ENCODE measurements around the gene KLF11.

DNA sequence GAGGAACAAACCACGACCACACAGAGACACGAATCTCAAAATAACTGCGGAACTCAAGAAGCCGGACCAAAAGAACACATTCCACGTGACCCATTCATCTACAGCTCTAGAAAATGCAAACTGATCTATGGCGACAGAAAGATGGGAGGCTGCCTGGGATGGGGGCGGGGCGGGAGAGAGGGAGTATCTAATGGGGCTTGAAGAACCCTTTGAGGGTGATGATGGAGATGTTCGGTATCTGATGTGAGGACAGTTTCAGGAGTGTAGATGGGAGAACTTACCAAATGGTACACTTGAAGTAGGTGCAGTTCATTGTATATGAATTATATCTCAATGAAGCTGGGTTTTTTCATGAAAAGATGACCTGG, 34.6 kb upstream of the KLF11 start:
- TF ChIP-seq, protein P1, sequence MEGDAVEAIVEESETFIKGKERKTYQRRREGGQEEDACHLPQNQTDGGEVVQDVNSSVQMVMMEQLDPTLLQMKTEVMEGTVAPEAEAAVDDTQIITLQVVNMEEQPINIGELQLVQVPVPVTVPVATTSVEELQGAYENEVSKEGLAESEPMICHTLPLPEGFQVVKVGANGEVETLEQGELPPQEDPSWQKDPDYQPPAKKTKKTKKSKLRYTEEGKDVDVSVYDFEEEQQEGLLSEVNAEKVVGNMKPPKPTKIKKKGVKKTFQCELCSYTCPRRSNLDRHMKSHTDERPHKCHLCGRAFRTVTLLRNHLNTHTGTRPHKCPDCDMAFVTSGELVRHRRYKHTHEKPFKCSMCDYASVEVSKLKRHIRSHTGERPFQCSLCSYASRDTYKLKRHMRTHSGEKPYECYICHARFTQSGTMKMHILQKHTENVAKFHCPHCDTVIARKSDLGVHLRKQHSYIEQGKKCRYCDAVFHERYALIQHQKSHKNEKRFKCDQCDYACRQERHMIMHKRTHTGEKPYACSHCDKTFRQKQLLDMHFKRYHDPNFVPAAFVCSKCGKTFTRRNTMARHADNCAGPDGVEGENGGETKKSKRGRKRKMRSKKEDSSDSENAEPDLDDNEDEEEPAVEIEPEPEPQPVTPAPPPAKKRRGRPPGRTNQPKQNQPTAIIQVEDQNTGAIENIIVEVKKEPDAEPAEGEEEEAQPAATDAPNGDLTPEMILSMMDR (conservative IDR thresholded peaks at IDR 0.05 in 1 of 2, IDR thresholded peaks at IDR 0.05 in 1 of 2; ENCODE audit: low read depth in 1 of 2, low read length in 2 of 2), result no peak
- no peak for TF ChIP-seq EZH2 (IDR thresholded peaks at IDR 0.05; ENCODE audit: low read length, missing control alignments)
